SHP77 (cell line): ENCODE results near the gene PVALEF.

ENCODE experiments used
- DNase-seq, 2 experiments: peaks; one replicate each; lab custom pipeline; 2025; lab: John Stamatoyannopoulos, UW

Gene PVALEF

GRCh38 chr17:81165246-81166032 is at the start of gene PVALEF:
Gene PVALEF, plus strand, starts transcription at chr17:81165507. Its CDS starts 15,720 bp downstream, at chr17:81181227.
- DNase-seq = no peak

- DNase-seq = no peak
These were observed 49.4 kb upstream of the PVALEF start for GRCh38 chr17:81115749-81116464.

- no peak for DNase-seq
These were observed 48.6 kb upstream of the PVALEF start for GRCh38 chr17:81116704-81117103.

GRCh38 chr17:81117672-81118198 is 47.6 kb upstream of the PVALEF start:
- DNase-seq = no peak

GRCh38 chr17:81118308-81119221 is 46.7 kb upstream of the PVALEF start:
- no peak for DNase-seq

- peak; percentile 94 to 98 for DNase-seq
These were observed 45.8 kb upstream of the PVALEF start for GRCh38 chr17:81119223-81120148.

- DNase-seq = peak in 1 of 2 experiments; percentile 52
These were observed 45.2 kb upstream of the PVALEF start for GRCh38 chr17:81120149-81120484.

- DNase-seq = no peak
These were observed 44.3 kb upstream of the PVALEF start for GRCh38 chr17:81120695-81121621.

- DNase-seq = no peak
These were observed 43.2 kb upstream of the PVALEF start for GRCh38 chr17:81121841-81122733.

- peak in 1 of 2 experiments; percentile 26 for DNase-seq
These were observed 42.0 kb upstream of the PVALEF start for GRCh38 chr17:81123052-81124048.

- DNase-seq = no peak
These were observed 40.9 kb upstream of the PVALEF start for GRCh38 chr17:81124377-81124776.

GRCh38 chr17:81125573-81126081 is 39.7 kb upstream of the PVALEF start:
- peak; percentile 72 to 88 for DNase-seq

GRCh38 chr17:81126281-81127132 is 38.8 kb upstream of the PVALEF start:
- no peak for DNase-seq

GRCh38 chr17:81127133-81127455 is 38.2 kb upstream of the PVALEF start:
- DNase-seq = no peak

GRCh38 chr17:81127526-81128177 is 37.7 kb upstream of the PVALEF start:
- DNase-seq = no peak

- no peak for DNase-seq
These were observed 37.0 kb upstream of the PVALEF start for GRCh38 chr17:81128338-81128737.
